Adrenal gland (tissue), 12 donors: Measurements from ENCODE around the gene THSD7B. TPM values are rescaled to one million over a fixed set of nuclear protein-coding genes. Genes with fewer than 3 reads are reported as not detected.

Experiments used
- DNase-seq, 7 donors: peaks; one replicate each; pipeline ENCODE4 v3.0.0-alpha.2; 2019 to 2020
- H3K27ac ChIP-seq, 5 donors: fragments of 200-600 bp; sonication (generic) in 4 of 5; 1 replicate in 3 of 5; 2 replicates in 2 of 5; pipeline versions ENCODE4 v1.5.1 to v1.8.0; 2016 to 2020; ENCODE audit warnings: mild to moderate bottlenecking in 1 of 5
- H3K27me3 ChIP-seq: fragments of 200-600 bp; 2 replicates; pipeline ENCODE4 v1.8.0; 2021
- H3K36me3 ChIP-seq, 2 donors: fragments of 200-600 bp; replicated peaks in 1 of 2; 1 replicate in 1 of 2; 2 replicates in 1 of 2; pipeline versions ENCODE4 v1.5.1 to v1.8.0; 2018 to 2022
- H3K4me1 ChIP-seq, 2 donors: fragments of 200-600 bp; replicated peaks in 1 of 2; 1 replicate in 1 of 2; 2 replicates in 1 of 2; pipeline versions ENCODE4 v1.5.1 to v1.8.0; 2018 to 2021
- H3K4me3 ChIP-seq, 4 donors: fragments of 200-600 bp; sonication (generic) in 3 of 4; one replicate each; pipeline ENCODE4 v1.5.1; 2016 to 2018
- H3K9me3 ChIP-seq, 3 donors: fragments of 200-600 bp; sonication (generic) in 1 of 3; replicated peaks in 1 of 3; 1 replicate in 2 of 3; 2 replicates in 1 of 3; pipeline versions ENCODE4 v1.5.1 to v1.8.0; 2016 to 2021
- POLR2A ChIP-seq, 2 donors: fragments of 450-650 bp; IDR thresholded peaks; one replicate each; pipeline ENCODE4 v1.6.1; 2017; ENCODE audit warnings: antibody characterized with exemption in 2 of 2, mild to moderate bottlenecking in 2 of 2, moderate library complexity in 1 of 2
- WGBS, 4 donors: extraction: QIAGEN DNeasy Blood & Tissue Kit in 2 of 4; methylation state at CpG; one replicate each; pipeline versions ENCODE4 v1.1.5 to v1.1.7; 2013 to 2017; 5-methylcytosine and 5-hydroxymethylcytosine counted together
- intact Hi-C, 2 donors: fragments of 100-400 bp; cut with DNase I; formaldehyde crosslinking; loops; one replicate each; pipeline versions ENCODE4 v1.14.1 to v1.15.0; 2022 to 2023
- polyA plus RNA-seq, 3 donors: library from polyadenylated mRNA; stranded (reverse); fragments of 200-250 nt in 2 of 3; fragments of 350-450 nt in 1 of 3; fragmentation: Illumina TruSeq in 1 of 3; extraction: RNeasy Lipid Tissue Mini Kit (QIAGEN cat#74804) in 1 of 3; gene quantifications; one replicate each; pipeline ENCODE4 v1.2.3, GENCODE V29; 2013 to 2014
- total RNA-seq, 9 donors: library from RNA; depleted of rRNA in 4 of 9; stranded (reverse); fragments of >200 nt in 4 of 9; fragments of 120-200 nt in 1 of 9; fragmentation: NEBNext Ultra II Directional in 1 of 9; extraction: Animal tissue kit (Norgen Biotek cat#: 25700) in 1 of 9; gene quantifications; one replicate each; pipeline versions ENCODE4 v1.1.0 to v1.2.4, GENCODE V29; 2013 to 2023
- TF ChIP-seq, protein P1 (sequence below), 6 experiments: fragments of 450-650 bp in 4 of 6; fragments of 200-600 bp in 2 of 6; sonication (generic) in 1 of 6; IDR thresholded peaks; 1 replicate in 5 of 6; 2 replicates in 1 of 6; pipeline versions ENCODE4 v1.5.1 to v1.8.0; 2016 to 2021; ENCODE audit warnings: antibody characterized with exemption in 6 of 6, mild to moderate bottlenecking in 2 of 6, moderate library complexity in 1 of 6
- donor health status: healthy with polysubstance abuse.
- donor health status: Bipolar disorder and iron deficiency.
- donor health status: DM: yes; HTN: yes; CAD: no.
- donor health status: DM: no; HTN: no; CAD: no.
- donor health status: DM: no; HTN: no; CAD: no.
- donor health status: DM: yes; HTN: yes; CAD: no.

THSD7B gene
- total and polyA plus RNA-seq, 12 donors = under 0.01 to 0.44 (median 0.12) TPM; not detected in 4

DNA sequence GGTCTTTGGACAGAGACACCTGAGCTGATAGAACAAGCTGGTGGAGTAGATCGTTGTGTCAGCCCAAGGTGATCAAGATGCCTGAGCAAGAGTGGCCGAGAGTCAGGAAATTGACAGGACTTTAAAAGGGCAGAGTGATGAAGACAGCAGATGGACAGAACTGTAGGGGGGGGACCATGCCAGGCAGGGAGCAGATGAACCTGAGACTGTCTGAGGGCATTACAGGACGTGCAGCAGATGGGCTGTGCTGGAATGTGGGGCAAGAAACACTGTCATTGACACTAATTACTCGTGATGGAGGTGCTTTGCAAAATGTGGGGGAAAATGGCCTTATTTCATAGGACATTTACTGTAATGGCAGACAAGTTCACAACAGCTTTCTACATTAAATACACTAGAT is 225.0 kb downstream of the THSD7B start:
- TF ChIP-seq POLR2A (IDR thresholded peaks at IDR 0.05) = no peak
- Histone ChIP-seq H3K27ac (no peak overlapping the region), H3K9me3 (no peaks in the 10 kb centered on the region), H3K4me3 (no peak overlapping the region), H3K36me3 (no peaks in the 10 kb centered on the region), H3K27me3 (no peaks in the 10 kb centered on the region), H3K4me1 (no peaks in the 10 kb centered on the region)
- intact Hi-C loops = no loop called here
- WGBS, 4 donors = 45 to 57% (median 49%) methylated on average over 4 of the region's 4 CpGs
- no peak for DNase-seq

DNA sequence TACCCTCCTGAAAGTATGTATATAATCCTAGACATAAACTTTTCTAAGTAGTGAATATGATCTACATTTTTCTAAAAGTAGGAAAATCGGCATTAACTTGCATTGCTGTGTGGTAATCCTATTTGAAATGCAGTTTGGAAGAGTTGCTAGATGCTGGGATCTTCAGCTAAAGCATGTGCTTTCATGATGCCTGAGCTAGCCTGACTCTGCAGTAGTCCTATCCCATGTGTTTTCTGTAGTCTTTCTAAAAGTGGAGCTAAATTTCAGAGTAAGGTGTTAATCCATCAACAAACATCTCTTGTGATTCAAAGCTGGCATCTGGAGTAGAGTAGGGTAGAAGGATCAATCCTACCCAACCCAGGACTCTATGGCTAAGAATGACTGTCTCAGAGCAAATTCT is 229.4 kb downstream of the THSD7B start:
- Histone ChIP-seq H3K36me3 (no peaks in the 10 kb centered on the region), H3K27me3 (no peaks in the 10 kb centered on the region), H3K9me3 (no peaks in the 10 kb centered on the region), H3K27ac (no peak overlapping the region), H3K4me1 (no peaks in the 10 kb centered on the region), H3K4me3 (no peak overlapping the region)
- WGBS, 4 donors = 55 to 67% (median 60%) methylated on average over 1 of the region's 1 CpG
- intact Hi-C loops = no loop called here
- DNase-seq = no peak
- TF ChIP-seq POLR2A (IDR thresholded peaks at IDR 0.05) = no peak
- TF ChIP-seq, protein P1, sequence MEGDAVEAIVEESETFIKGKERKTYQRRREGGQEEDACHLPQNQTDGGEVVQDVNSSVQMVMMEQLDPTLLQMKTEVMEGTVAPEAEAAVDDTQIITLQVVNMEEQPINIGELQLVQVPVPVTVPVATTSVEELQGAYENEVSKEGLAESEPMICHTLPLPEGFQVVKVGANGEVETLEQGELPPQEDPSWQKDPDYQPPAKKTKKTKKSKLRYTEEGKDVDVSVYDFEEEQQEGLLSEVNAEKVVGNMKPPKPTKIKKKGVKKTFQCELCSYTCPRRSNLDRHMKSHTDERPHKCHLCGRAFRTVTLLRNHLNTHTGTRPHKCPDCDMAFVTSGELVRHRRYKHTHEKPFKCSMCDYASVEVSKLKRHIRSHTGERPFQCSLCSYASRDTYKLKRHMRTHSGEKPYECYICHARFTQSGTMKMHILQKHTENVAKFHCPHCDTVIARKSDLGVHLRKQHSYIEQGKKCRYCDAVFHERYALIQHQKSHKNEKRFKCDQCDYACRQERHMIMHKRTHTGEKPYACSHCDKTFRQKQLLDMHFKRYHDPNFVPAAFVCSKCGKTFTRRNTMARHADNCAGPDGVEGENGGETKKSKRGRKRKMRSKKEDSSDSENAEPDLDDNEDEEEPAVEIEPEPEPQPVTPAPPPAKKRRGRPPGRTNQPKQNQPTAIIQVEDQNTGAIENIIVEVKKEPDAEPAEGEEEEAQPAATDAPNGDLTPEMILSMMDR (IDR thresholded peaks at IDR 0.05) = no peak

DNA sequence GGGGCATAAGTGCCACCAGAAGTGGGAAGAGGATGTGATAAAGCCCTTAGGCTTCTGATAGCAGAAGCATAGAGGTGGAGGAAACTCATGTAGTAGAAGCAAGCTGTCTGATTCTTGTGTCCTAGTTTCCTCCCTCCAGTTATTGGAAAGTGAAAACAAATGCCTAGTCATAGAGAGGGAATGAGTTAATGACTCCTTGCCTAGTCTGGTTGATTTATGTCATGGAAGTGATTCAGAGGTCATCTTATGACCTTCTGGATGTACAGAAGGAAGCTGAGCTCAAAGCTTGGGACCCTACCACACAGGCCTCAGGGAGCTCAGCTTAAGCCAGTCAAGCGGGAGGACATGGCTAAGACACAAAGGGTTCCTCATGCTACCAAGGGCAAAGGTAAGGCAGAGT is 232.2 kb downstream of the THSD7B start:
- no peak for DNase-seq
- TF ChIP-seq, protein P1 (IDR thresholded peaks at IDR 0.05) = no peak
- no peak for TF ChIP-seq POLR2A (IDR thresholded peaks at IDR 0.05)

DNA sequence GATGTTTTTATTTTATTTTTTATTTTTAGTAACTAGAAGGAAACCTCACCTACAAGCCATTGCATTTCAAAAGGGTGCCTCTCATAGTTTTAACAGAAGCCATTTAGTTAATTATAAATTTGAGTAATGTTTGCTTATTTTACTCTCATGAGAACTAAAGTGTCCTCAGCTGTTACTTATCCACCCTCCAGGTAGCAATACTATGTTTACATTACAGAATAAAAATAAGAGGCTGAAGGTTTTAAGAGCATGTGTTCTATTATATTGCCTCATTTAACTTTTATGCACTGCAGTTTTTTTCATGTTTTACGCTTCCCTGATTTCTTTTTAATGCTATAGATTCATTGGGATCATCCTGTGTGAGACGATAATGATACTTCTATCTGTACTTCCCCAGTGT is 235.5 kb downstream of the THSD7B start:
- no peaks in the 10 kb centered on the region for H3K9me3 ChIP-seq
- no peak for DNase-seq
- H3K27ac ChIP-seq = no peak overlapping the region
- H3K27me3 ChIP-seq = no peaks in the 10 kb centered on the region
- WGBS, 4 donors = 47 to 73% (median 64%) methylated on average over 2 of the region's 2 CpGs
- no peak overlapping the region for H3K4me3 ChIP-seq
- intact Hi-C loops = no loop called here
- no peaks in the 10 kb centered on the region for H3K4me1 ChIP-seq
- H3K36me3 ChIP-seq = no peaks in the 10 kb centered on the region
- TF ChIP-seq POLR2A (IDR thresholded peaks at IDR 0.05) = no peak
- TF ChIP-seq, protein P1 (IDR thresholded peaks at IDR 0.05) = no peak

More for the DNA sequence above, 232.2 kb downstream of the THSD7B start:
- no peaks in the 10 kb centered on the region for H3K9me3 ChIP-seq
- 85 to 100% (median 96%) methylated on average over 1 of the region's 1 CpG for WGBS, 4 donors
- no peaks in the 10 kb centered on the region for H3K27me3 ChIP-seq
- no peaks in the 10 kb centered on the region for H3K36me3 ChIP-seq
- H3K4me3 ChIP-seq = no peak overlapping the region
- intact Hi-C loops = no loop called here
- H3K4me1 ChIP-seq = no peaks in the 10 kb centered on the region
- no peak overlapping the region for H3K27ac ChIP-seq

DNA sequence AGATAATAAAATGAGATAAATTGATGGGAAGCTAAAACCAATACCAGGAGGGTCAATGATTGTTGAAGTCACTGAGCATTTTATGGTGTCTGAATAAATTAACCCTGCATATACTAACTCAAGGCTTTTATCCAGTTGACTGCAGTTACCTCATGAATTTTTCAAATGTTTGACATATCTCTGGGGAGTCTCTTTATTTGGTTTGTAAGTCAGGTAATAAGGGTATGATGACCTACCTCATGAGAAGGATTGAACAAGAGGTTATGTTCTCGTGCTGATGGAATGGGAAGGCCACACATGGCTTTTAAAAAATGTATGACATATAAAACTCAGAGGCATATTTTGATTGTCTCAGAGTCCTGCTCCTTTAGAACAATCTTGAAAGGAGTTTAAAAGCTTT is 237.6 kb downstream of the THSD7B start:
- H3K27ac ChIP-seq = no peak overlapping the region
- H3K36me3 ChIP-seq = no peaks in the 10 kb centered on the region
- H3K27me3 ChIP-seq = no peaks in the 10 kb centered on the region
- no peak for DNase-seq
- H3K4me1 ChIP-seq = no peaks in the 10 kb centered on the region
- no peaks in the 10 kb centered on the region for H3K9me3 ChIP-seq
- intact Hi-C loops = no loop called here
- 68 to 78% (median 74%) methylated on average over 1 of the region's 1 CpG for WGBS, 4 donors
- no peak overlapping the region for H3K4me3 ChIP-seq
- no peak for TF ChIP-seq POLR2A (IDR thresholded peaks at IDR 0.05)
- TF ChIP-seq, protein P1 (IDR thresholded peaks at IDR 0.05) = no peak
